ENCODE data around the gene GSTCD. TPM values are rescaled to one million over a fixed set of nuclear protein-coding genes. Genes with fewer than 3 reads are reported as not detected.

Gene GSTCD
- total RNA-seq, 2 donors from 2014 or later, result 3.4 to 4.4 TPM

DNA sequence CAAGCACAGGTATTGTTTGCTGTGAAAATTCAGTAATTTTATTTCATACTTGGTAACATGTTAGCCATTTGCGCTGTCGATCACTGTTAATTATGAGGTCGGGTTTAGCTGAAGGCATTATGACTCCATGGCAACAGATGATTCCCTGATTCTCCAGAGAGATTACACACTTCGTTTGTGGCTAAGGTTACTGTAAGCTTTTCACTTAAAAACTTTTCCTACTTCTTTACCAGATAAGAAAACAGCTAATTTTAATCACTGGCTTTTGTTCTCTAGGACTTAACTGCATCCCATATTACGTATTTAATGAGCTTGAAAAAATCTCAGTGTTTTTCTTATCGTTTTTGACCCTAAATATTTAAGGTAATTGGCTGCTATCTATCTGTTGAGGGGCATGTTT is 2.1 kb downstream of the GSTCD start:
- Histone ChIP-seq H3K4me1 (peaks cover 0 to 22% of the 10 kb centered on the region in 2 donors), H3K4me3 (no peak overlapping the region), H3K27me3 (no peaks in the 10 kb centered on the region), H3K36me3 (no peaks in the 10 kb centered on the region), H3K9me3 (no peaks in the 10 kb centered on the region), H3K27ac (no peak overlapping the region)
- no peak for DNase-seq (ENCODE audit: low spot score)
- TF ChIP-seq, protein P1, sequence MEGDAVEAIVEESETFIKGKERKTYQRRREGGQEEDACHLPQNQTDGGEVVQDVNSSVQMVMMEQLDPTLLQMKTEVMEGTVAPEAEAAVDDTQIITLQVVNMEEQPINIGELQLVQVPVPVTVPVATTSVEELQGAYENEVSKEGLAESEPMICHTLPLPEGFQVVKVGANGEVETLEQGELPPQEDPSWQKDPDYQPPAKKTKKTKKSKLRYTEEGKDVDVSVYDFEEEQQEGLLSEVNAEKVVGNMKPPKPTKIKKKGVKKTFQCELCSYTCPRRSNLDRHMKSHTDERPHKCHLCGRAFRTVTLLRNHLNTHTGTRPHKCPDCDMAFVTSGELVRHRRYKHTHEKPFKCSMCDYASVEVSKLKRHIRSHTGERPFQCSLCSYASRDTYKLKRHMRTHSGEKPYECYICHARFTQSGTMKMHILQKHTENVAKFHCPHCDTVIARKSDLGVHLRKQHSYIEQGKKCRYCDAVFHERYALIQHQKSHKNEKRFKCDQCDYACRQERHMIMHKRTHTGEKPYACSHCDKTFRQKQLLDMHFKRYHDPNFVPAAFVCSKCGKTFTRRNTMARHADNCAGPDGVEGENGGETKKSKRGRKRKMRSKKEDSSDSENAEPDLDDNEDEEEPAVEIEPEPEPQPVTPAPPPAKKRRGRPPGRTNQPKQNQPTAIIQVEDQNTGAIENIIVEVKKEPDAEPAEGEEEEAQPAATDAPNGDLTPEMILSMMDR (IDR thresholded peaks at IDR 0.05), result no peak

DNA sequence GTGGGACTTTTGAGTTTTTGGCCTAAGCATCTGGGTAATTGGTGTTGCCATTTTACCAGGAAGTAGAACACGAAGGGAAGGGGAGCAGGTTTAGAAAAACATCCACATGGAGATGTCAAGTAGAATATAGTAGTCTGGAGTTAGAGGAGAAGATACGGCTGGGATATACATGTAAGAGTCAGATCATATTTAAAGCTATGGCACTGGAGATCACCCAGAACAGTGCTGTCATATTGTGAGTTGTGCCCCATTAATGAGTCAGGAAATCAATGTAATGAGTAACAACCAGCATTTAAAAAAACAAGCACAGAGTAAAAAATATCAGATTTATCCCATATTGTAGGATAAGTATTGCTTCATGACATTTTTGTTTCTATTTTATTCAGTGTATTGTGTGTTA is 4.2 kb downstream of the GSTCD start:
- no peaks in the 10 kb centered on the region for H3K9me3 ChIP-seq
- DNase-seq (ENCODE audit: low spot score), result no peak
- TF ChIP-seq, protein P1 (IDR thresholded peaks at IDR 0.05), result no peak
- no peaks in the 10 kb centered on the region for H3K36me3 ChIP-seq
- peaks cover 0 to 13% of the 10 kb centered on the region in 2 donors for H3K4me1 ChIP-seq
- no peaks in the 10 kb centered on the region for H3K27me3 ChIP-seq
- no peak overlapping the region for H3K4me3 ChIP-seq
- no peak overlapping the region for H3K27ac ChIP-seq

DNA sequence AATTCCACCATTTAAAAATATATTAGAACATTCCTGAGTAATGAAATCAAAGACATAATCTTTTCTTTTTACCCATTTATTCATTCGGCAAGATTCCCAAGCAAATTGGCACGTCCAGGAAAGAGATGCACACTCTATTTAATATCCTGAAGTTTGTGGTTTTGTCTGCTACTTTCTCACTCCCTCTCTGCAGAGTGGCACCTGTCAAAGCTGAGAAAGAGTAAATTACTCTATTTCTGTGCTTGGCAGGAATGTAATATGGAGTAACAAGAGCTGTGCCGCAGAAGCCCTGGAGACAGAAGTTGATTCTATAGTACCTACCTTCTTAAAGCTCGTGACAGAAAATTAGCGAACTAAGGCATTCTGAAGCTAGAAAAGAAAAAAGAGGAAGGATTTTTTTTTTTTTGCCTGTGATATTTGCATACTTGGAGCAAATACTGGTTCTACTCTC is 5.5 kb downstream of the GSTCD start:
- TF ChIP-seq, protein P1 (IDR thresholded peaks at IDR 0.05), result no peak
- Histone ChIP-seq H3K27ac (no peak overlapping the region), H3K9me3 (no peaks in the 10 kb centered on the region), H3K27me3 (no peaks in the 10 kb centered on the region), H3K4me1 (peaks cover 0 to 9% of the 10 kb centered on the region in 2 donors), H3K4me3 (no peak overlapping the region), H3K36me3 (no peaks in the 10 kb centered on the region)
- no peak for DNase-seq (ENCODE audit: low spot score)

DNA sequence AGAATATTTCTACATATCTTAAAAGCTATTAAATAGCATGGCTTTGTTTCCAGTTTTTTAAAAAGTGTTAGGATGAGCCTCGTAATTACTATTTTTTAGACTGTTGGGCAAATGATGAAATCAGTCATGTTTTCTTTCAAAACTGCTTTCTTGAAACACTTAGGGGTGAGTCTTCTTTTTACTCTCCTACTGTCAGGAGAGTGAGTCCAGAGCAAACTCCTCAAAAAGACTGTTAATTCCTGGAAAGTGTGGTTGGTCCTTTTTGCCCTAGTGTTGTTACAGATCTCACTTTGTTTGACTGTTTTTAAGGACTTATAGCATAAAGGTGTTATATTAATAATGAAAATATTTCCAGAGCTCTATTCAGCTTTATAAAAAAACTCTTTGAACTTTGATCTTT is 6.3 kb downstream of the GSTCD start:
- Histone ChIP-seq H3K4me3 (no peak overlapping the region), H3K27me3 (no peaks in the 10 kb centered on the region), H3K9me3 (no peaks in the 10 kb centered on the region), H3K36me3 (no peaks in the 10 kb centered on the region), H3K4me1 (peaks cover 0 to under 1% of the 10 kb centered on the region in 2 donors), H3K27ac (no peak overlapping the region)
- no peak for DNase-seq (ENCODE audit: low spot score)
- TF ChIP-seq, protein P1 (IDR thresholded peaks at IDR 0.05), result no peak

DNA sequence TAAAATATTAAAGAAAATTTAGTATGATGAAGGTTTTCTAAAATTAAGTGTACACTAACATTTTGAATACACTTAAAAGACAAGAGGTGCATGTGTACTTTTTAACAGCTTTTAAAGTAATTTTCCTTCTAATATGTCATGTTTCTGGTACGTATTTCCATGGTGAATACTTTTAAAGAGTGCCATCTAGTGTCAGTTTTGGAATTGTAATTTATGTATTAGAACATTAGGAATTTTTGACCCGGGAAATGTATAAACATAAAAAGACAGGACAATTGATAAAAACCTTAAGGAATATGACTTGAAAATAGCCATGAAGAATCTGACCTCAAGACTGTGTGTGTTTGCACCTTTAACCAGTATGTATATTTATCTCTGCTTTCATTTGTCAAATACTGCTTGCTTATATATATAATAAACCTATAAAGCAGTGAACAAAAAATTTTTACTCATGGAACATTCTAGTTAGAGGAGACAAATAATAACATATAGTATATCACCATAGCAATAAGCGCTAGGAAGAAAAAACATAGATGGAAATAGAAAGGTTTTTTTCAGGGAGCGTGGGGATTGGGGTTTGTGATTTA is 7.2 kb downstream of the GSTCD start:
- Histone ChIP-seq H3K4me3 (no peak overlapping the region), H3K4me1 (no peaks in the 10 kb centered on the region), H3K27ac (no peak overlapping the region), H3K9me3 (no peaks in the 10 kb centered on the region), H3K27me3 (no peaks in the 10 kb centered on the region), H3K36me3 (no peaks in the 10 kb centered on the region)
- DNase-seq (ENCODE audit: low spot score), result no peak
- TF ChIP-seq, protein P1 (IDR thresholded peaks at IDR 0.05), result peak in 1 of 2 donors; percentile 70

DNA sequence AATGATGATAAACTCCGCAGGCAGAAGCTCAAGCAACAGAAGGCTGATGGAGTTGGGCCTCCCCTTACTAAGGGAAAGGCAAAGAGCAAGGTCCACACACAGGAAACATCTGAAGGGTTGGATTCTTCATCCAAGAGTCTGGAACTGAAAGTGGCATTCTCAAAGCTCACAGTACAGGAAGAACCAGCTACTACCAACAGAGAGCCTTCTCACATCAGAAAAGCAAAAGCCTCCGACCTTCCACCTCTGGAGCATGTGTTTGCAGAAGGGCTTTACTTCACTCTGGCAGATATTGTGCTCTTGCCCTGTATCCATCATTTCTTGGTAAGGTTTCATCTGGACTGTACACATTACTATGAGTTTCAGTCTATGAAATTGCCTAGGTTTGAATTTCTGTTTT is 10.6 kb downstream of the GSTCD start:
- no peak for DNase-seq (ENCODE audit: low spot score)
- H3K4me1 ChIP-seq, result no peaks in the 10 kb centered on the region
- no peak overlapping the region for H3K4me3 ChIP-seq
- TF ChIP-seq, protein P1 (IDR thresholded peaks at IDR 0.05), result no peak
- H3K9me3 ChIP-seq, result no peaks in the 10 kb centered on the region
- no peaks in the 10 kb centered on the region for H3K27me3 ChIP-seq
- no peak overlapping the region for H3K27ac ChIP-seq
- no peaks in the 10 kb centered on the region for H3K36me3 ChIP-seq

Measured in right atrium auricular region (tissue), 2 donors.